SHP77 (cell line): Measurements from ENCODE around the gene SLC38A8.

Source experiments
- DNase-seq, 2 experiments: peaks; one replicate each; lab custom pipeline; 2025; lab: John Stamatoyannopoulos, UW

The SLC38A8 gene

GRCh38 chr16:84048871-84049270 is 6.3 kb upstream of the SLC38A8 start:
- DNase-seq: no peak

GRCh38 chr16:84048270-84048669 is 5.7 kb upstream of the SLC38A8 start:
- peak in 1 of 2 experiments; percentile 13 for DNase-seq

- DNase-seq: no peak
Measured at GRCh38 chr16:84047626-84048025, 5.0 kb upstream of the SLC38A8 start.

GRCh38 chr16:84047206-84047605 is 4.6 kb upstream of the SLC38A8 start:
- no peak for DNase-seq

- no peak for DNase-seq
Measured at GRCh38 chr16:84045818-84046470, 3.3 kb upstream of the SLC38A8 start.

- DNase-seq: no peak
Measured at GRCh38 chr16:84045001-84045817, 2.6 kb upstream of the SLC38A8 start.

GRCh38 chr16:84044118-84044488 is 1.5 kb upstream of the SLC38A8 start:
- peak; percentile 33 to 63 for DNase-seq

GRCh38 chr16:84043486-84044117 is 1.0 kb upstream of the SLC38A8 start:
- DNase-seq: no peak

GRCh38 chr16:84042879-84043485 is 387 bp upstream of the SLC38A8 start:
- peak in 1 of 2 experiments; percentile 9 for DNase-seq

- no peak for DNase-seq
Measured at GRCh38 chr16:84041881-84042280, 714 bp downstream of the SLC38A8 start.

- peak in 1 of 2 experiments; percentile 30 for DNase-seq
Measured at GRCh38 chr16:84040823-84041820, 1.5 kb downstream of the SLC38A8 start.

- DNase-seq: no peak
Measured at GRCh38 chr16:84040226-84040822, 2.3 kb downstream of the SLC38A8 start.

- DNase-seq: no peak
Measured at GRCh38 chr16:84039696-84040095, 2.9 kb downstream of the SLC38A8 start.

GRCh38 chr16:84038469-84038868 is 4.1 kb downstream of the SLC38A8 start:
- DNase-seq: no peak

- no peak for DNase-seq
Measured at GRCh38 chr16:84036982-84037425, 5.6 kb downstream of the SLC38A8 start.

GRCh38 chr16:84036131-84036530 is 6.5 kb downstream of the SLC38A8 start:
- no peak for DNase-seq

GRCh38 chr16:84034516-84034915 is 8.1 kb downstream of the SLC38A8 start:
- no peak for DNase-seq

- no peak for DNase-seq
Measured at GRCh38 chr16:84033251-84034195, 9.1 kb downstream of the SLC38A8 start.

- DNase-seq: no peak
Measured at GRCh38 chr16:84032458-84033178, 10.0 kb downstream of the SLC38A8 start.
